GM04504 (cell line): ENCODE data around the gene CCNL1.
A peak's percentile ranks its signal among the peaks of the same experiment; 100 is the strongest.
"Not testable (repeated sequence)": the region's sequence is repeated elsewhere in the genome, so short reads cannot be mapped to it uniquely, and the experiment has no call there.

ENCODE experiments used
- DNase-seq: peaks from one replicate; pipeline ENCODE4 v3.0.0-alpha.2; 2012; ENCODE audit warnings: low read depth

The CCNL1 gene

DNA sequence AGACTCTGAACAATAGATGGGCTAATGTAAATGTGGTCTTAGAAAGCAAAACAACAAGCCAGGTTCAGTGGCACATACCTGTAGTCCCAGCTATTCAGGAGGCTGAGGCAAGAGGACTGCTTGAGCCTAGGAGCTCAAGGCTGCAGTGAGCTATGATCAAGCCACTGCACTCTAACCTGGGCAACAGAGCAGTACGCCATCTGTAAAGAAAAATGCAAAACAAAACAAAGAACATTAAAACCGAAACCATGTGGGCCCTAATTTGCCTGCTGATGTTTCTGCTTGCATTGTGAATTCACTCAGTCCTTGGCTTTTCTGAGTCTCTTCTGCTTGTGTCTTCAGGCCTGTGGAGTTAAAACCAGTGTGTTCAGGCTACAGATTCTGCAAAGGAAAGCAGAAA, 56.7 kb downstream of the CCNL1 start:
- no peak for DNase-seq

DNA sequence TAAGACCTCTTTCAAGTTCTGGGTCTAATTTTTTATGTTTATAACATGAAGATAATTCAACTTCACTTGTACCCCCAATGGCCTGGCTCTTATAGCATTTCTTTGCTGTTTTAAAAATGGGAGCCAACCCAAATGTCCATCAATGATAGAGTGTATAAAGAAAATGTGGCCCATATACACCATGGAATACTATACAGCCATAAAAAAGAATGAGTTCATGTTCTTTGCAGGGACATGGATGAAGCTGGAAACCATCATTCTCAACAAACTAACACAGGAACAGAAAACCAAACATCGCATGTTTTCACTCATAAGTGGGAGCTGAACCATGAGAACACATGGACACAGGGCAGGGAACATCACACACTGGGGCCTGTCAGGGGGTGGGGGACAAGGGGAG, 57.4 kb downstream of the CCNL1 start:
- DNase-seq = not testable (repeated sequence)

DNA sequence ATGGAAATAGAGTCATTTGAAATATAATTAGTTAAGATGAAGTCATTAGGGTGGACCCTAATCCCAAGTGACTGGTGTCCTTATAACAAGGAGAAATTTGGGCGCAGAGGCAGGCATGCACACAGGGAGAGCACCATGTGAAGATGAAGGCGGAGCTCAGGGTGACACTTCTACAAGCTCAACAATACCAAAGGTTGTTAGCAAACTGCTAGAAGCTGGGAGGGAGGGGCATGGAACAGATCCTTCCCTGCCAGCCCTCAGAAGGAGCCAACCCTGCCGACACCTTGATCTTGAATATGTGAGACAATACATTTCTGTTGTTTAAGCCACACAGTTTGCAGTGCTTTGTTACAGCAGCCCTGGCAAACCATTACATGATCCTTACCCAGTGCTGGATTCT, 57.8 kb downstream of the CCNL1 start:
- no peak for DNase-seq

DNA sequence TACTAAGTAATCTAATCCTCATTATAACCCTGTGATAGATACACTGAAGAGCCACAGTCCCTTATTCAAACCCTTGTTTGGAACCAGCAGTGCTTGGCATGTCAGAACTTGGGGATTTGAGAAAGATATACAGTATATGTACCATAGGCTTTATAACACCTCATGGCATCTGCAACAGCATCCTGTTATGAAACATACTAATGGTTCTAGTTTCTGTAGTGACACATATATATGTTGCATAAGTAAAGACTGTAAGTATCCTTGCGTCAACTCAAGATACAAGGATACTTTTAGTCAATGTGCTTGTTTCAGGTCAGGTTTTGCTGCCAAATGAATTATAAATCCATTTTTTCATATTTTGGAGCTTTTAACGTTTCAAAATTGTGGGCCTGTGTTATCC, 58.5 kb downstream of the CCNL1 start:
- DNase-seq = no peak

DNA sequence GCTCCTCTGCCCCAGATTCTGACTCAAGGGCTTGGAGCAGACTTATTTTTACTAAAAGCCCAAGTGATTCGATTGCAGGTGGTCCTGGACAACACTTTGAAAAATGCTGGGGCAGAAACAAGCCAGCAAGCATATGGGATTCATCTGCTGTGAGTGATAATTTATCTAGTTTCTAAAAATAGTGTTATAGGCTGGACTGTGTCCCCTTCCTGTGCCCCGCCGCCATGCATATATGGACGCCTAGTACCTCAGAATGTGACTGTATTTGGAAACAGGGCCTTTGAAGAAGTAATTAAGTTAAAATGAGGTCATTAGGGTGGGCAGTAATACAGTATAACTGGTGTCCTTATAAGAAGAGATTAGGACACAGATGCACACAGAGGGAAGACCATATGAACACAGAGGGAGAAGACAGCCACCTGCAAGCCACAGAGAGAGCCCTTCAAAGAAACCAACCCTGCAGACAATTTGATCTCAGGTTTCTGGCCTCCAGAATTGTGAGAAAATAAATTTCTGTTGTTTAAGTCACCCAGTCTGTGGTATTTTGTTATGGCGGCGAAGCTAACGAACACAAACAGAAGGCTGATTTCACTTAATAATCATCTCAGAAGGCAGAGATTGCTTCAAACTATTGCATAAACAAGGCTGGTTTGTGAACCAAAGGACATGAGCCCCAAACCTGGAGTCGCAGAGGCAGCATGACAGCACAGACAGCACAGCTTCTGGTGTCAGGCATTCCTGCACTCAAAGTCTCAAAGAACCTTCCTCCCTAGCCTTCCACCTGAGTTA, 59.1 kb downstream of the CCNL1 start:
- DNase-seq = no peak

DNA sequence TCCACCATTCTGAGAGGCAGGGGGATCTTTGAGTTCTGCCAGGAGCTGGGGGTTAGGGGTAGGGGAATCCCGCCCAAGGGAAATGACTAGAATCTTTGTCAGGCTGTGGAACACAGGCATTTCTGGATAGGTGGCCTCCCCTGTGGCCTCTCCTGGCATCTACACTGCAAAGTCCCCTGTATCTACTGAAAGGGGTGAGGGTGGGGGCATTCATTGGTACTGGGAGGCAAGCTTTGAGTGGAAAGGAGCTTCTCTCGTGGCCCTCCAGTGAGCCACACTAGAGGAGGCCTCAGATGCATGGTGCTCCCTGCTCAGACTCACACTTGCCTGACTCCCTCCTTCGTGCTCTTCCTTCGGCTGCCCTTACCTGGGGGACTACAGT, 59.9 kb downstream of the CCNL1 start:
- no peak for DNase-seq

DNA sequence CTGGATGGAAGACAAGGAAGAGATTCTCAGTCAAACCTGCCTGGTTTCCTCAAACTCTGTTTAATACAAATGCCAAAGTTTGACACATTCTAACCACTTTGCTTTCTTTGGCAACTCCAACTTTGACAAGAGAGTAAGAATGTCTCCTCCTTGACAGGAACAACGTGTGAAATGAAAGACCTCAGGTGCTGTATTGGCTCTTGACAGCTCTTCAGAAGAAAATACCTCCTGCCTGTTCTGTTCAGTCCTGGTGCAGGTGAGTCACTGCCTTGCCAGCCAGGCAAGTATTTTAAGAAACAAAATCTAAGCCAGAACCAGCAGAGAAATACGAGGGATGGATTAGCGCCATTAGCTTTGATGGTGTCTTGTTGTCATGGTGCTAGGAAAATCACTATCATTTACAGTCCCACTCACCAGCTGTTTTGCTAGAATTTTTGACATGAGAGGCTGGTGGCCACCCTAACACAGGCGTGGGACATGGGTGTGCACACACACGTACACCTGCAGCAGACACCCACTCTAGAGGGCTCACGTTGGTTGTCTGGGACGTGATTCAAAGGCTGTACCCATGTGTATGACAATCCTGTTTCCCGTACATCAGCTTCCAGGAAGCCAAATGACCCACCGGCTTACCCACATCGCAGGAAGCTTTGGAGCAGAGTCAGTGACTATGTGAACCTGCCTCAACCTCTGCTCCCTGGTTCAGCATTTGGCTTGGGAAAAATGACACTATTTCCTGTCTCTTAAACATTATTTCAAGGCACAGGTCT, 60.4 kb downstream of the CCNL1 start:
- DNase-seq = no peak

DNA sequence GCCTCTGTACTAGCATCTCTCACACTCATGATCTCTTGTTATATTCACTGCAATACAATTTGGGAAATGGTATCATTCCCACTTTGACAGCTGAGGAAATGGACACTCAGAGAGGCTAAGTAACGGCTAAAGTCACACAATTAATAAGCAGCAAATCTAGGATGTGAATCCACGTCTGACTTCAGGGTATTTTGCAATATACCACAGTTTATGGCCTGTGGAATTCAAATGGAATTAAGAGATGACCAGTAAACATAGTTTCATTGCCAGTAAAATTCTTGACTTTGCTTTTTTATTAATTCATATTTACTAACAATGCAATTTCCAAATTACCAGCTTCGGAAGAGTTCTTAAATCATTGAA, 61.1 kb downstream of the CCNL1 start:
- DNase-seq = peak; percentile 82

DNA sequence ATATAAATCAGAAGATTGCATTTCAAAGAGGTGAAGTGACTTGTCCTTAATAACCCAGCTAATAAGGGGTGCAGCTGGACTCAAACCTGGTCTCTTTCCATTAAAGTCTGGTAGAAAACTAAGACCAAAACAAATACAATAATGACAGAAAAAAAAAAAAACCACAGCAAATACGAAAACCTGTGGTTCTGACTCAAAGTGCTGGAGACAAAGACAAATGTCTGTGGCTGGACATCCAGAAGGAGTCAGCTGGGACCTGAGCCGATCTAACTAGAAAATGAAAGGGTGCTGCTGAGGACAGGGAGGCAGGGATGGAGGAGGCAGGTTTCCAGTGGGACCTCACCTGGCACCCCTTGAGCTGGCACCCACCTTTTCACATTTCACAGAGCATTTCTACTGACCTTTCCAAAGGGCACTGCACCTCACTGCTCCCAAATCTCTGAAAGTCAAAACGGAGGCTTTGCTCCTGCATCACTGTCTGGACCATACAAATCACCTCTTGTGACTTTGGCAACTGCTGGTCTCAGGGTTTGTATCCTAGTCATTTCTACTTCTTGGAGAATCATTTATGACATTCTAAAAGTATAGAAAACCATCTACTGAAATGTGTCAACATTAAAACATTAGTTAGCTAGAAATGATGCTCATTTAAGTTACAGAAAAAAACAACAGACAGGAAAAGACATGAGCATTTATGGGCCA, 61.7 kb downstream of the CCNL1 start:
- DNase-seq = no peak
